ENCODE measurements around the gene KLHDC8A.
A peak's percentile ranks its signal among the peaks of the same experiment; 100 is the strongest.

The KLHDC8A gene

GRCh38 chr1:205296154-205296553 lies 60.6 kb downstream of the KLHDC8A start:
- DNase-seq (ENCODE audit: low read depth) = no peak

- no peak for DNase-seq (ENCODE audit: low read depth)
Measured at GRCh38 chr1:205294934-205295333, 61.8 kb downstream of the KLHDC8A start.

- peak; percentile 99 for DNase-seq (ENCODE audit: low read depth)
Measured at GRCh38 chr1:205294175-205294917, 62.4 kb downstream of the KLHDC8A start.

- DNase-seq (ENCODE audit: low read depth) = peak; percentile 58
Measured at GRCh38 chr1:205293350-205294074, 63.2 kb downstream of the KLHDC8A start.

GRCh38 chr1:205291596-205291995 lies 65.1 kb downstream of the KLHDC8A start:
- no peak for DNase-seq (ENCODE audit: low read depth)

DNA sequence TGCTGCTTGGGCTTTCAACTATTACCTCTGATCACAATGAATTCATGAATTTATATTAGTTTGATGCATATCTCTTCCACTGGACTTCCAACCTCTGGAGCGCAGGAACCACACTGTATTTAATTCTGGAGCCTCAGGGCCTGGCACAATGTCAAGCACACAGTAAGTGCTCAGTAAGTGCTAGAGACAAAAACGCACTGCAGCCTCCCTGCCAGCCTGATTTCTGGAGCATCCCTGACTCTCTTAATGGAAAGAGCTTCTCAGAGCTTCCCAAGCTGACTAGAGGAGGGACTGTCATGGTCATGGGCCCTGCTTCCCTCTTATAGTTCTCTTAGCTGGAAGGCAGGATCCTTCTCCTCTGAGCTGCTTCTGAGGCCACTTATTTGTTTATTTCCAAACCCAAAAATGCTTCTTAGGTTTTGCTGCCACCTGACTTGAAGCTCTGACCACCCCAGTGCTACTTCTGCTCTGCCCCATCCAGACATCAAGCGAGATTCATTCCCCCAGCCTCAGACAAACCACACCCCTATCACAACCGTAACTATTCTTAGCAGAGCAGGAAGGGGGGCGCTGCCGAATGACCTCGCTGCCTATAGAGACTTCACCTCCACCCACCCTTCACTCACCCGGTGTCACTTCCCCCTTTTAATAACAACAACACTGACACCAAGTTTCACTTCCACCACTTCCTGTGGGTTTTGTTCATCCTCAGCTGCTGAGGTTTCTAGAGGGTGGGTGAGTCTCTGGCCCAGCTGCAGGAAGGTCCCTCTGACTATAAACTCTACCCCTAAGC lies 68.8 kb downstream of the KLHDC8A start:
- DNase-seq (ENCODE audit: low read depth) = peak; percentile 69

- DNase-seq (ENCODE audit: low read depth) = peak; percentile 47
Measured at GRCh38 chr1:205287076-205287475, 69.6 kb downstream of the KLHDC8A start.

DNA sequence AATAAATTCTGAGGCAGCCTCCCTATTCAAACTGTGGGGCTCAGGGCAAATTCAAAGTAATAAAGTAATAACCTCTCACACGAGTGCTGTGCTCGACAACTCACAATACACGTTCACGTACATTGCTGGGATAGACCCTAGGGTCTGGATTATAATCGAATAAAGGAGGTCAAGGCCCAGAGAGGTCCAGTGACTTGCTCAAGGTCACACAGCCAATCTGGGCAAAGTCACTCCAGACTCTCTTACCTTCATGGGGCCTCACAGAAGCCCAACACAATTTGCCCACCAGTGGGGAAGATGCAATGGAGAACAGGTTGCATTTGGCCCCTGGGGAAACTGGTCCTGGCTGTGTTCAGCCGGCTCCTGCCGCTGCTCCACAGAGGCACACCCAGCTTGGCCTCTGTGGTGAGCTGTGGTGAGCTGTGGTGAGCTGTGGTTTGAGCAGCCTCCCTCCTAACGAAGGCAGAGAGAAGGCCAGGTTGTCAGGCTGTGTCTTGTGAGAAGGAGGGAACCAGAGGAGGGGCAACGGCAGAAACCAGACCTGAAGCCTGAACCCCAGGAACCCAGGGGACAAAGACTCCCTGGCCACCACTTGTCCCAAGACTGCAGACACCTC lies 70.3 kb downstream of the KLHDC8A start:
- peak; percentile 58 for DNase-seq (ENCODE audit: low read depth)

All from EH (cell line).